Astrocyte (in vitro differentiated cells and primary cell): Measurements from ENCODE around the gene SPDYE2.
"Not testable (repeated sequence)": the region's sequence is repeated elsewhere in the genome, so short reads cannot be mapped to it uniquely, and the experiment has no call there.

ENCODE experiments used
- CTCF ChIP-seq: IDR thresholded peaks from 2 replicates; pipeline ENCODE4 v1.5.1; 2011; ENCODE audit warnings: low read depth, mild to moderate bottlenecking, inconsistent platforms, low read length, moderate library complexity; ENCODE audit not compliant: insufficient read depth
- EZH2 ChIP-seq: IDR thresholded peaks from 2 replicates; pipeline ENCODE4 v1.6.1; 2012; ENCODE audit warnings: mild to moderate bottlenecking, low read length, inconsistent platforms; ENCODE audit not compliant: insufficient read depth

- not testable (repeated sequence) for TF ChIP-seq CTCF, EZH2
Measured at GRCh38 chr7:102606848-102607247, 55.8 kb downstream of the SPDYE2 start.
